NCI-H526 (cell line): ENCODE measurements around the gene CD55.
"Not testable (repeated sequence)": the region's sequence is repeated elsewhere in the genome, so short reads cannot be mapped to it uniquely, and the experiment has no call there.

Experiments
- DNase-seq, 2 experiments: peaks; one replicate each; lab custom pipeline; 2025; lab: John Stamatoyannopoulos, UW

Gene CD55

DNA sequence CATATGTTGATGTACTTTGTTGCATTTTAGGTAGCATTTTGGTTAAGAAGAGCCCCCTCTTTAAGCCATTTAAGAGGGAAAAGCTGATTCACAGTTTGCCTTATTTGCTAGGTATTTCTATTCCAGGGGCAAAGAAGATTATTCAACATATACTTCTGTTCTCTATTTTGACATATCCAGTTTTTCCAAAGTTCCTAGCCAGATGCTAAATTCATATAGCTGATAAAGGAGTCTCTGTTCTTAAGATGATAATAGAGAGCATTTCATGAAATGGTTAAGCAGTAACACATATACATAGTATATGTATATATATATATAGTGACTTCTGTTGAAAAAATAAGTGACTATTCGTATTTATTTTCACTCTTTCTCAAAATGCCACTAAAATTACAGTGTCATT is 15.5 kb upstream of the CD55 start:
- DNase-seq: no peak

DNA sequence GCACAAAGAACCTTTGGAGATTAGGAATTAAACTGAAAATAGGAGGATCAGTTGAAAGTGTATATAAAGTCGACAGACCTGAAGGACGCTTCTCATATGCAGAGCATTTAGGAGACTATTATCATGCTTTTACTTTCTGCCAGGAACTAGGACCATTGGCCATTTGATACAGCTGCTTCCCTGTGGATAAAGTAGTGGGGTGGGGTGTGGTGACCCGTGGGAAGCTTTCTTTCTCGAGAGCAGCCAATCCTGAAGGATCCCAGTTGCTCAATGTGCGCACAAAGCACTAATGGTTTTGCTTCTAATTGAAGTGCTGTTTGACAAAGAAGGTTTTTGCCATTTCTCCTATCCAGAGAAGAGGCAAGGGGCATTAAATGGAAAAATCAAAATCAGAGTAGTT is 14.9 kb upstream of the CD55 start:
- DNase-seq: no peak

DNA sequence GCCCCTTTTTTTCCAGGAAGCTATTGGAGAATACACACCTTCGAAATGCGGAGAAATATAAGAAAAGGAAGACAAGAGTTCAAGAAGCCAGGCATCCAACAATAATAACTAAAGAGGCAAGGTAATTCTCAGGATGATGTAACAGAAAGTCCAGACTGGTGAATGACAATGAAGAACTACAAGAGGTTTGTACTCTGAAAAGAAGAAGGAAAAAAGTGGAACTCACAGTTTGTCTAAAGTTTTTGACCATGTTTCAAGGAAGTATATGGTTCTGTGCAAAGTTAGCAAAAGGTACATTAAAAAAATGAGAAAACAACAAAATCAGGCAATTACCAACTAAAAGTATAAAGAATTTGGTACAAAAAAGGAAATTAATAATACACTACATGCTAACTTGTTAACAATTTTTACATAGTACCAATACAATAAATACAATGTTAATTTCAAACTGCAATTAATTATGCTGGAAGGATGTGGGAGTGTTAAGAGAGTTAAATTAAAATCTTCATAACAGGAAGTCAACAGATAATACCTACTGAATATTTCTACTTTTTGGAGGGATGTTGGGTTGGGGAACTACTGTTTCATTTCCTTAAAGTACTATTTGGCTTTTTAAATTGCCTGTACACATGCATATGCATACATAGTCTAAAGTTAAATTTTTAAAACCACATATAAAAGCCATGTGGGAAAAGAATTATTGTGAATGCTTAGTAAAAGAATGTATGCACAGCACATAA is 12.9 kb upstream of the CD55 start:
- DNase-seq: no peak

DNA sequence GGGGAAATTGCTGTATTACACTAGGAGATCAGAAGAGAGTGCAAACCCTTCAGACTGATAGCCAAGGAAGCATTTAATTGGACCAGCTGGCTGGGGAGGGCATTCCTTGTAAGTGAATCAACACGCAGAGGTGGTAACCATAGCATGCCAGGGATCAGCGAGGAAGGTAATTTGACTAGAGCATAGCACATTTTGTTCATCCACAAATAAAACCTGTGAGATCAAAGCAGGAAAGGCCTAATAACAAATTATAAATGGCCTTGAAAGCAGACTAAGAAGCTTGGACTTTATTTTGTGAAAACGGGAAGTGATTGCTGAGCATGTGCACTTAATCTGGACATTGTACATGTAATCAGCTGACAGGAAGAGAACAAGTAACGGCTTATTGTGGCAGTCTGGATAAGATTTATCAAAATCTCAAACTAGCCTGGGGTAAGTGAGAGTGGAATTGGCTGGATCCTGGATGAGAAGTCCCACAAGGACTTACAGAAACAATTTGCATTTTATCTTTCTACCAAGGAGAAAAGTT is 11.7 kb upstream of the CD55 start:
- DNase-seq: no peak

DNA sequence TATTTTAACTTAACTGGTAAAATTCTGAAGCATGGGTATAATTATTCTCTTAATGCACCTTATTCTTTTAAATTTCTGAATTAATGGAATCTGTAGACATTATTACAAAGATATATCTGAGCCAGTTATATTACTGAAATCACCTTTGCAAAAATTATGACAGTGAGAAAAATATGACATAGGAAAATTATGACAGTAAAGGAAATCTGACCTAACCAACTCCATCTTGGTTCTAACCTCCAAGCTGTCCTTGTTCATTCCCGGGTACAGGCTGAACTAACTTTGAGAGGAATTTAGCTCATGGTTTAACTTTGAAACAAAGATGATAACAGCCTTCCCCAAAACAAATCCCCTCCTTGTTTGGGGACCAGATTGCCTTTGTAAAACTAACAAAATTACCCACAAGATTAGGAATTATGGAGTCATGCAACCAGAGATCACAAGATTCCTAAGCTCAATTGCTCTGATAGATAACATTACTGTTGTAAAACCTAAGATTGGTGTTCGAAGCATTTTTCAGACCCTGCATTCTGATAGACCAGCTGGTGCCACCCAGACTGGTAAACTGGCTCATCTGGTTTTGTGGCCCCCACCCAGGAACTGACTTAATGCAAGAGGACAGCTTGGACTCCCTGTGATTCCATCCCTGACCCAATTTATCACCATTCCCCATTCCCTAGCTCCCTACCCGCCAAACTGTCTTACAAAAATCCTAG is 9.4 kb upstream of the CD55 start:
- no peak for DNase-seq

DNA sequence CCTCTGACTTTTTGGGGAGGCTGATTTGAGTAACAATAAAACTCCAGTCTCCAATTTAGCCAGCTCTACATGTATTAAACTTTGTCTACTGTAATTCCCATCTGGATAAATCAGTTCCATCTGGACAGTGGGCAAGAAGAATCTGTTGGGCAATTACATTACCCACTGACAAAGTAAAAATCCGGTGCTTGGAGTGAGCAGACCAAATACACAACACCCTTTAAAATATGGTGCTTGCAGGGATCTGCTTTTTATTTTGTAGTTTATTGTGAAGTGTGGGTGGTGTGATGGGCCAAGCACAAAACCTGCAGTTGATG is 8.9 kb upstream of the CD55 start:
- no peak for DNase-seq

DNA sequence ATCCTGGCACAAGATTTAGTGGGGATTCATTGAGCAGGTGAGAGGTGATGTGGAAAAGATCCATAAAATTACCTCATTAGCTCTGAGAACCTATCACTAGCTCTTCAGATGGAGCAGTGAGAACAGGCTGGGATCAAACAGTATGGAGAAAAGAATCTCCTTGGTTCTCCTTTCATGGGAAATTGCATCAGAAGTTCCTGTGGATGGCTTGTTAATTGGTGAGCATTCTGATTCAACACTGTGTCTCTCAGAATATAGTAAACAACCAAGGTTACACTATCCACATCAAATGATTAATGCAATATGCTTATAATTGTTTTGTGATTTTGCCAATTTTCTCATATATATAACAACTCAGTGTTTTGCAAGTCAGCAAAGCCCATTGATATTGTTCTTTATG is 8.3 kb upstream of the CD55 start:
- no peak for DNase-seq

DNA sequence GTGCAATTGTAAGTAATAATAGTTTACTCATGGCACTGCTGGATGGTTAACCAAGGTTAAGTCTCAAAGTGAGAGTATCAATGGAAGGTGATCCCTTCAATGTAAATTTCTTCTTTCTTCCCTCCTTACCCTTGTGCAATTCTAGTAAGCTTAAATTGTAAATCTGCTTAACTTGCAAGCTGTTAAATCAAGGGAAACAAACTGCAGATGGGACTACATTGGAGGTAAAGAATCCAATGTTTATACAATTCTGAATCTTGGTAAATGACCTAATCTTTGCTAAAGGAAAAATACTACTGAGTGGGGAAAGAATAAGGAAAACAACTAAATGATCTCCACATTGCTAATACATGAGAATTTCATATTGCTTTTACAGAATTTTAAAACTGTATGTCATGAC is 6.7 kb upstream of the CD55 start:
- DNase-seq: no peak

DNA sequence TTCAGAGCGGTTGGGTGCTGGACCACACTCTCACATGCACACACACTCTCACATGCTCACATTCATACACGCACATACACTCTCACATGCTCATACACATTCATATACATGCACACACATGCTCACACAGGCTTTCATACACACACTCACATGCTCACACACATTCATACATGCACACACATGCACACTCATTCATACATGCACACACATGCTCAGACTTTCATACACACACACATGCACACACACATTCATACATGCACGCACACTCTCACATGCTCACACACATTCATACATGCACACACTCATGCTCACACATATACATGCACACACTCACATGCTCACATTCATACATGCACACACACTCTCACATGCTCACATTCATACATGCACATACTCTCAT is 6.0 kb upstream of the CD55 start:
- DNase-seq: no peak

GRCh38 chr1:207316141-207316540 is 5.3 kb upstream of the CD55 start:
- no peak for DNase-seq

DNA sequence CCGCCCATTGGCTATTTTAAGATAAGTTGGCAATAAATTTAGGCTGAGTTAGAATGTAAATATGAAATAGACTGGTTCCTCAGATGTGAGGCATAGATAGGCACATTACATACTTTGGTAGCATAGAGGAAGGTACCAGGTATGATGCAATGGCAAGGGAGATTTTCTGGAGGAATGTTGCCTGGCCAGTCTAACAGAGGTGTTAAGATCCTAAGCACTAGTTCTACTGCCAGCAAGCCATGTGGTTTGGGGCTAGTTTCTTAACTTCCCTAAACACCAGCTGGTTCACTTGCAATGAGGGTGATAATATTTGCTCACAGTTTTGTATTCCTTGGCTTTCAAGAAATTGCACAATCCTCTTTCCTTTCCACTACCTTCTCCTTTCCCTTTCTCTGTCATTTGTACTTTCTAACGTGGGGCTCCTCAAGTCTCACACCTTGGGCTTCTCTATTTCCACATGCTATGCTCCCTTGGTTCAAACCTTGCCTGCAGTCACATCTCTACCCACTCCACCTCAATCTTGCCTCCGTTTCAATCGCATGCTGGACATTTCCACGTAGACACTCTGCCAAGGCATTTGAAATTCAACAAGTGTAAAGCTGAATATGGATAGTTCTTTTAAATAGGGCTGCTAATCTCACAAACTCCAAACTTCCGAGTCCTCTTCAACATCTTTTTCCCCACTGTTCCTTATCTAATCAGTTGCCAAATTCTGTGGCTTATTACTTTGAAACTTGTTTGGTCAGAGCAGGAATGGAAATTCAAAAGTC is 4.7 kb upstream of the CD55 start:
- no peak for DNase-seq

- no peak for DNase-seq
Measured at GRCh38 chr1:207317561-207317960, 3.9 kb upstream of the CD55 start.

GRCh38 chr1:207318072-207318619 is 3.3 kb upstream of the CD55 start:
- no peak for DNase-seq

GRCh38 chr1:207319199-207319598 is 2.3 kb upstream of the CD55 start:
- no peak for DNase-seq

DNA sequence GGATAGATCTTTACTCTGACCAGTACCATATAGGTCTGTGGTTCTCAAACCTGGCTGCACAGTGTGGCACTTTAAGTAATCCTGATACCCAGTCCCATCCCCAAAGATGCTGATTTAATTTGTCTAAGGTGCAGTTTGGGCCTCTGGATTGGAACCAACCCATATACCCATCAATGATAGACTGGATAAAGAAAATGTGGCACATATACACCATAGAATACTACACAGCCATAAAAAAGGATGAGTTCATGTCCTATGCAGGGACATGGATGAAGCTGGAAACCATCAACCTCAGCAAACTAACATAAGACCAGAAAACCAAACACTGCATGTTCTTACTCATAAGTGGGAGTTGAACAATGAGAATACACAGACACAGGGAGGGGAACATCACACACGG is 1.4 kb upstream of the CD55 start:
- DNase-seq: not testable (repeated sequence)

DNA sequence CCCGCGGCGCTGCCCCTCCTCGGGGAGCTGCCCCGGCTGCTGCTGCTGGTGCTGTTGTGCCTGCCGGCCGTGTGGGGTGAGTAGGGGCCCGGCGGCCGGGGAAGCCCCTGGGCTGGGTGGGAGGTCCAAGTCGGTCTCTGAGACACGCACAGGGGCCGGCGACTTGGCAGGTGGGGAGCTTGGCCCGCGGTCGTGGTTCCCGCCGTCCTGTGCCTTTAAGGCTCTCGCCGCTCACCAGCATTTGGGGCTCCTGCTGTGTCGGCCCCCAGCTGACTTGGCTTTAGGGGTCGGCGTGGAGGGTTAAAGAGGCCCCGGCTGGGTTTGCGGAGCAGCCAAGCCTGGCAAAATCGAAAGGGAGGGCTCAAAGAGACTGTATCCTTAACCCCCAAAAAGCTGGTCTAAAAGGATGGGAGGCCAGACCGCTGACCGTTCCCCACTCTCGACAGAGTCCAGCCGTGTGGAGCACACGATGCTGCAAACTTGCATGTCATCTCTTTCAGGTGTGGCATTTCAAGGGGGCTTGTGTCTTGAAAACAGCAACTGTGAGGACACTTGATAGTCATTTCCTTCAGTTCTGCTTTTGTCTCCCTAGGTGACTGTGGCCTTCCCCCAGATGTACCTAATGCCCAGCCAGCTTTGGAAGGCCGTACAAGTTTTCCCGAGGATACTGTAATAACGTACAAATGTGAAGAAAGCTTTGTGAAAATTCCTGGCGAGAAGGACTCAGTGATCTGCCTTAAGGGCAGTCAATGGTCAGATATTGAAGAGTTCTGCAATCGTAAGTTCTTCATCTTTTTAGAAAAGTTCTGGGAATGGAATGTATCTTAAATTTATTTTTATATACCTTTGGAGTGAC is 540 bp downstream of the CD55 start:
- peak in 1 of 2 experiments; percentile 32 for DNase-seq

DNA sequence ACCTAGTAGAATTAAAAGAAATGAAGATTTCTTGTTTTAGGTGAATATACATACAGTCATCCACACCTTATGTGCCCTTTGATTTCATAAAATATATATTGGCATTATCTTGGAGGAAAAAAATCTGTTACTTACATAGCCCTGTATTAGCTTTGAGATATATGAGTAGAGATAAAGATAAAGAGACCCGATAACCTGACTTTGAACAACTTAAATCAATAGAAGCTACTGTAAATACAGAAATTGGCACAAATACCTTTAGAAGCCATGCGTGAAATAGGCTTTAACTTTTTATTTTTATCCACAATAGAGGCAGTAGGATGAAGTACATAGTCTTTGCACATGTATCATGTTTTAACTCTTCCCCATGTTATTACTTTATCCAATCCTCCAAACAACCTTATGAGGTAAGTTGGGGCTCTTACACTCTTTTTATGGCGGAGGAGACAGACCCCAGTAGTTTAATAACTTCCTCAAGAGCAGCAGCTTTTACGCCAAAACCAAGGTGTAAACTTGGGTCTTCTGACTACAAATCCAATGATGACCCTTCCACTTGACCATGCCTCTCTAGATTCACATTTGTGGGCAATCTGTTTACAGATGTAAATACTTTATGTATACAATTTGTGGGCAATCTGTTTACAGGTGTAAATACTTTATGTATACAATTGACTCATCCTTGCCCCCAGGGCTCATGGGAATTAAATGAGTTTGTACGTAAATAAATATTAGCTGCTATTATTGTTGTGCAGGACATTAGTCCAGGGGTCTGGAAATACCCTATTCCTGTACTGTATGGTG is 2.1 kb downstream of the CD55 start:
- DNase-seq: no peak

GRCh38 chr1:207328004-207328403 is 6.5 kb downstream of the CD55 start:
- DNase-seq: no peak

GRCh38 chr1:207328908-207329440 is 7.5 kb downstream of the CD55 start:
- DNase-seq: no peak

DNA sequence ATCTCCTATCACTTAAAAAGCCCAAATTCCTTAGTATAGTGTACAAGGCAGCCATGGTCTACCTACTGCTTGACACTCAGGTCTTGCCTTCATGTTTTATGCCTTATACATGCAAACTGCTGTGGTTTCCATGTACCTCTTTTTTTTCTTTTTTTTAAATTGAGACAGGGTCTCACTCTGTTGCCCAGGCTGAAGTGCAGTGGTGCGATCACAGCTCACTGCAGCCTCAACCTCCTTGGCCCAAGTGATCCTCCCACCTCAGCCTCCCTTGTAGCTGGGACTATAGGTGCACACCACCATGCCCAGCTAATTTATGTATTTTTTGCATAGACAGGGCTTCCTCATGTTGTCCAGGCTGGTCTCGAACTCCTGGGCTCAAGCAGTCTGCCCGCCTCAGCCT is 8.0 kb downstream of the CD55 start:
- DNase-seq: no peak
